GM19438 (cell line): ENCODE results near the gene AUTS2.

Source experiments
- ATAC-seq: cut with Tn5 transposase; IDR thresholded peaks from one replicate; pipeline ENCODE4 v1.9.1; 2021; ENCODE audit warnings: low read depth; ENCODE audit not compliant: unreplicated experiment

AUTS2 gene

GRCh38 chr7:69957661-69958060 is 359.4 kb downstream of the AUTS2 start:
- ATAC-seq: no peak

- ATAC-seq: no peak
These were observed 361.7 kb downstream of the AUTS2 start for GRCh38 chr7:69959789-69960499.

- ATAC-seq: no peak
These were observed 363.2 kb downstream of the AUTS2 start for GRCh38 chr7:69961436-69961835.

- no peak for ATAC-seq
These were observed 364.2 kb downstream of the AUTS2 start for GRCh38 chr7:69962186-69963065.

- no peak for ATAC-seq
These were observed 365.1 kb downstream of the AUTS2 start for GRCh38 chr7:69963393-69963792.

- no peak for ATAC-seq
These were observed 368.7 kb downstream of the AUTS2 start for GRCh38 chr7:69966766-69967591.

- no peak for ATAC-seq
These were observed 369.6 kb downstream of the AUTS2 start for GRCh38 chr7:69967689-69968450.

GRCh38 chr7:69968969-69969556 is 370.8 kb downstream of the AUTS2 start:
- ATAC-seq: no peak

- no peak for ATAC-seq
These were observed 383.4 kb downstream of the AUTS2 start for GRCh38 chr7:69981646-69982045.

GRCh38 chr7:69982197-69982596 is 383.9 kb downstream of the AUTS2 start:
- no peak for ATAC-seq

GRCh38 chr7:69989551-69989950 is 391.3 kb downstream of the AUTS2 start:
- no peak for ATAC-seq

GRCh38 chr7:69992938-69993337 is 394.7 kb downstream of the AUTS2 start:
- ATAC-seq: no peak

GRCh38 chr7:69994218-69994617 is 395.9 kb downstream of the AUTS2 start:
- ATAC-seq: no peak

- no peak for ATAC-seq
These were observed 396.7 kb downstream of the AUTS2 start for GRCh38 chr7:69994886-69995542.

GRCh38 chr7:69996121-69996520 is 397.8 kb downstream of the AUTS2 start:
- no peak for ATAC-seq

- no peak for ATAC-seq
These were observed 402.6 kb downstream of the AUTS2 start for GRCh38 chr7:70000737-70001348.

GRCh38 chr7:70005480-70005879 is 407.2 kb downstream of the AUTS2 start:
- ATAC-seq: no peak

- ATAC-seq: no peak
These were observed 407.6 kb downstream of the AUTS2 start for GRCh38 chr7:70005891-70006260.
